Measurements from ENCODE around the gene PTGER2.

Gene PTGER2

GRCh38 chr14:52370406-52370935 lies 56.4 kb downstream of the PTGER2 start:
- no peak for DNase-seq (ENCODE audit: low read depth in 2 of 2)

- no peak for DNase-seq (ENCODE audit: low read depth in 2 of 2)
These were observed 63.8 kb downstream of the PTGER2 start for GRCh38 chr14:52377940-52378339.
